HG02798 (cell line): Measurements from ENCODE around the gene ZBTB7C.

ENCODE experiments used
- ATAC-seq: cut with Tn5 transposase; IDR thresholded peaks from one replicate; pipeline ENCODE4 v1.9.1; 2021; ENCODE audit warnings: mild to moderate bottlenecking; ENCODE audit not compliant: unreplicated experiment, poor library complexity

ZBTB7C gene

DNA sequence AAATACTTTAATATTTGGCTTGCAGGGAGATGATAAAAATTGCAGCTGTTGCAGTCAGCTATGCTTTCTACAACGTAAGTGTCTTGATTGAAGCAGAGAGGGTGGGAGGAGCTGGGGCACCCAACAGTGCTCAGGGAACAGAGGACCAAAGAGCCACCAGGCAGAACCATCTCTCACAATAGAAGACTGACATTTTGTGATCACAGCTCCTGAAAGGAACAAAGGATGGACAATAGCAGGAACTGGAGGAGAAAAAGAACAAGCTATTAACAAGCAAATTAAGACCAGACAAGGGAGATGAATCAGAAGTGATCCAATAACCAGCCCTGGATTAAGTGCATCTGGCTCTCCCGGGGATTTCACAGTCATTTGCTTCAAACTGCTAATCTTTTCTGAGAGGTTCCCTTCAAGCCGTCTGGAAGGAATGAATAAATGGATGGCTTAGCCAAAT, 413.1 kb downstream of the ZBTB7C start:
- ATAC-seq = no peak

DNA sequence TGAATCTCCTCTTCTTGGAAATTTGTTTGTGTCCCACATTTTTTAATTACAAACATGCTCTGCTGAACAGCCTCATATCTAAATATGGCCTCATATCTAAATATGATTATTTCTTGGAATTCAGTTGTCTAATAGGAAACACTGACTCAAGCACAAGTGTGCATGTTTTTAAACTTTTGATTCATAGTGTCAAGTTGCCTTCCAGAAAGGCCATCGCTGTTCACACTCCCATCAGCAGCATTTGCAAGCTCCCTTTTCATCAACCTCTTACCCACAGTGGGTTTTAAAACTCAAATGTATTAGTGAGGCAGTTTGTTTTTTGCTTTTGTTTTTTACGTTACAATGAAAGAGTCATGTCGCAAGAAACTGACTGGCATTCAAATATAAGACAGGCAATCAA, 413.5 kb downstream of the ZBTB7C start:
- no peak for ATAC-seq

DNA sequence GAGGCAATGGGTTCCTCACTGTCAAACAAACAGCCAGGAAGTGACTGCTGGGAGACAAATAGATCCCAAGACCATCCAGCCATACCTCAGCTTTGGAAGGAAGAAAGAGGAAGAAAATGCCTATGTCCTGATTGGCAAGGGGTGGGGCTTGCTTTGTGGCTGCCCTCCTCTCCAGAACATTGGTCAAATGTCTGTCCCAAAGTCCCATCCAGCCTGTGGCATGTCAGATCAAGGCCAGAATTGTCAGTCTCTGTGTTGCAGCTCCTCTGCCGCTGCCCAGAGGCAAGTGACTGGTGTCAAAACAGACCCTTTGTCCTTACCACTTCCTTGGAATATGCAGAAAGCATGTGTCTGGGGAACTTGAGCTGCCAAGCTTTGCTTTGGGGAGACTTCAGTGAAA, 415.8 kb downstream of the ZBTB7C start:
- no peak for ATAC-seq

DNA sequence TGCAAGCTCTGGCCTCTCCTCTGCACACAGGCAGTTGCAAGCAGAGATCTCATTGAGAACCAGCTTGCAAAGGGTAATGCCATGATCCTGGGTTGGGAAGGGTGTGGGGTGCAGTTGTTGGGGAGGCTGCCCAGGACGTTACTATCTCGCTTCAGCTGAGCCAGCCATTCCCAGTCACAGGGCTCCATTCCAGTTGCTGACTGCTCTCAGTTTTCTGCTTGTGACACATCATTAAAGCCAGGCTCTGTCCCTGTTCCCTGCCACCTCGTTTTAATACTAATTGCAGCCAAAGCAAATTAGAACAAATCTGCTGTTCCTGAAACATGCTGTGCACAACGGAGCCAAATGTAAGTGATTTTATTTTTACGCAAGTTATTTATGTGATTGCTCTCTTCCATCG, 416.2 kb downstream of the ZBTB7C start:
- ATAC-seq = no peak

DNA sequence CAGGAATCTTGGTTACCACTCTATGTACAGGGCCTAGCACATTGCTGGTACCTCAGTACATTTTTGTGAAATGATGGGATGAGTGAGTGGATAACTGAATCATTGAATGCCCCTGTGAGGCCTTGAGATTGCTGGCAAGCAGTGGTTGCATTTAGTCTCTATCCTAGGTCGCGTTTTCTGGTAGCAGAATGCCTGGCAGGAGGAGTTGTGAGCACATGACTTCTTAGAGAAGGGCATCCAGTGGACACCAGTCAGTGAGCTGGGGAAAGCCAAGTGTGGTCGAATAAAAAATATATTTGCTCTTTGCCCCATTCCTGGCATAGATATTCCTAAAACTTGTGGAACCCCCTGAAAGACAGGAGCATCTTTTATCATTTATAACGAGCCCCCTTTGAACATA, 416.9 kb downstream of the ZBTB7C start:
- no peak for ATAC-seq

DNA sequence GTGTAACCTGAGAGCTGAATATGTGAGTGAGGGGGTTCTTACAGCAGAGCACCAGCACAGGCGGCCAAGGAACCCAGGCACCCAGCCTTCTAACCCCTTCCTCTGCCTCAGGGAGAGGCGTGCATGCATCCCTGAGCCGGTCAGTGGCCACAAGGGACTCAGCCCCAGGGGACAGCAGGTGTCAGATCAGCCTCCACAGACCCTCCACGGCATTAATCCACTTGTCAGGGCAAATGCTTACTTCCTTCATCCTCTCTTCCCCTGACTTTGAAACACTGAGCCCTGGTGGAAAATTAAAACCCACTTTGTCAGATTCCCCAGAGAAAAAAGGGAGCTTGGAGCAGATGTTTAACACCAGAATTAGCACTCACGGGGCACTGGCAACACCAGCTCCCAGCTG, 418.2 kb downstream of the ZBTB7C start:
- no peak for ATAC-seq

DNA sequence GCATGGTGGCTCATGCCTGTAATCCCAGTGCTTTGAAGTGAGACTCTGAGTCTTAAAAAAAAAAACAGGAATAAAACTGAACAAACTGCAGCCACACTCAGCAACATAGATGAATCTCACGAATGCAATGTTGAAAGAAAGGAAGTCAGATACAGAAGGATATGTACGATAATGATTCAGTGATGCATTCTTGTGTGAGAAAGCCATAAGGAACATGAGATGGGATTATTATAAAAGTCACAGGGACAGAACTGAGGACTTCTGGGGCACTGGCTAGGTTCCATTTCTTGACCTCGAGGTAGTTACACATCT, 421.8 kb downstream of the ZBTB7C start:
- ATAC-seq = no peak

DNA sequence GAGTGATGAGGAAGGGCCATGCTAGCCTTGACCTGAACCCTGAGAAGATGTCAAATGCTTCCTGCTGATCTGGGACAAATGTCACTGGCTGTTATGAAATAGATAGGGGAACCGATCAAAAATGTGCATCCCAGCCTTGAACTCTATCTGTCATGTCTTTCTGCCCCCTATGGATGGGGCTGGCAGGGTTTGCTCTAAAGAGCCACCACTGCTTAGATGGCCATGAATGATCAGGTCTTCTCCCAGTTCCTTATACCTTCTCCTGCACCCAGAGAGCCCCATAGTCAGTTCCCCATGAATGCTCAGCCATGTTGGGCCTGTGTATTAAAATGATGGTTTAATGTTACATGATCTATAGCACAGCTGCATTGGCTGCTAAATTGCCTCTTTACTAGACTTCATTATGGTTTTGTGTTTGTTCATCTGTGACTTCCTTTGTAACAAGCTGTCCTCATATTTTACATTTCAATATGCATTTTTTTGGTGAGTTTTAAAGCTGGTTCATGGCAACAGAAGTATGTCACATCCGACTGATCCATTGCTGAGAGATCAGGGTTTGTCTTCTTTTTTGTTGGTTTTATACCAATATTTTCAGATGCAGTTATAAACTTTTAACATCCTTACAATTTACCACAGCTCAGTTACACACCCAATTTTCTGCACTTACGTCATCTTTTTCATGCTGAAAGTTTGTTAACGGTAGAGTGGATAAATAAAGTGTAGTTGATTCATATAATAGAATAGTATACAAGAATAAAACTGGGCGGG, 422.4 kb downstream of the ZBTB7C start:
- no peak for ATAC-seq

DNA sequence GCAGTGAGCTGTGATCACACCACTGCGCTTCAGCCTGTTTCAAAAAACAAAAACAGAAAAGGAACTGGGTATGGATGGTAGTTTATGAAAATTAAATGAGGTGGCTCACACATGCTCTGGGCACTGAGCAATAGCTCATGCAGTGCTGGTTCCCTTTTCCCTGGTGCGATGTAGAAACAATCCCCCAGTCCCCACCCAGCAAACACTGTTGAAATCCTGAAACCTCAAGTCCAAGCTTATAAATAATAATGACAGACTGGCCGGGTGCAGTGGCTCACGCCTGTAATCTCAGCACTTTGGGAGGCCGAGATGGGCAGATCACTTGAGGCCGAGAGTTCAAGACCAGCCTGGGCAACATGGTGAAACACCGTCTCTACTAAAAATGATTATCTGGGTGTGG, 423.3 kb downstream of the ZBTB7C start:
- no peak for ATAC-seq

DNA sequence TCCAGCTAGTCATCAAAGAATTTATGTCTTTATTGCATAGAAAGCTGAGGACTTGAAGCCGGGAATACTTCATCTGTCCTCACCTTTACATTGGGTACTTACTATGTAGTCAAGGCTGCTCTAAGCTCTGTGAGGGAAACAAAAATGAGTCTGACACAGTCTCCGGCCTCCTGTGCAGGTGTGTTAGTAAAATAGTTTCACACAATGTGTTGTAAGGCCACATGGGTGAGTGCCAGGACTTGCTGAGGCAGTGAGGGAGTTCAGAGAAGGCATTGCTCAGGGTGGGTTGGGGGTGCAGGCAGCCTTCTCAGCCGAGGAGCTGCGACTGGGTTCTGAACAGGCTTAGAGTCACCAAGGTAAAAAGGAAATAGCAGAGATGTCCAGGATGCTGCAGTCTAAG, 424.2 kb downstream of the ZBTB7C start:
- ATAC-seq = no peak

DNA sequence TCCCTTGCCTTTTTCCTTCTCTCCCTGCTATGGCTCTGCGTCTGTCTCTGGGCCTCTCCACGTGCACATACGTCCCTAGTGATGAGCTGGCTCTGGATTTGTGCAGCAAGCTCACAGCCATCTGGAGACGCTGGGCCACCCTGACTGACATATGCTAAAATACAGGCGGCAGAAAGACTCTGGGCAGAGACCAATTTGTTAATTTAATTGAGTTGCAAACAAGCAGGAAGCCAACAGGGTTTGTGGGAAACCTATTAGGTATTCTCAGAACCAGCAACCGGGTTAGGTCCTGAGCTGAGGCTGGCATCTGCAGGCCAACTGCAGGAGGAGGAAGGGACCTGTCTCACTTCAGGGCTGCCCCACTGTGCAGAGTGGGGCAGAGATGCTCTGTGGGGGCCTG, 425.2 kb downstream of the ZBTB7C start:
- ATAC-seq = no peak

DNA sequence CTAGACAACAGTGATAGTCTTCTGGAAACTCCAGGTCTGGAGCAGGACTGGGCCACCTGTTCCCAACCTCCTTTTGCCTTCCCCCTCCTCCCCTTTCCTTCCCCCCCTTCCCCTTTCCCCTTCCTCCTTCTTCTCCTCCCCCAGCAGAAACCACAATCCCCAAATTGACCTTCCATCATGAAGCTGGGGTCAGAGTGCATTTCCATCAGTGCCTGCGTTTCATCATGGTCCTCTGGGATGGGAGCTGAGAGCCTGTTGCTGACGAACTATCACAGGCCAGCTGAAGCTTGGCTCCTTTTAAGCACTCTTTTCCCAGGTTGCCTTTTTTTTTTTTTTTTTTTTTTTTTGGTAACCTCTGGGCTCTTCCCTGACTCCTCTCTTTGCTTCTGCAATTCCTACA, 426.1 kb downstream of the ZBTB7C start:
- ATAC-seq = no peak

DNA sequence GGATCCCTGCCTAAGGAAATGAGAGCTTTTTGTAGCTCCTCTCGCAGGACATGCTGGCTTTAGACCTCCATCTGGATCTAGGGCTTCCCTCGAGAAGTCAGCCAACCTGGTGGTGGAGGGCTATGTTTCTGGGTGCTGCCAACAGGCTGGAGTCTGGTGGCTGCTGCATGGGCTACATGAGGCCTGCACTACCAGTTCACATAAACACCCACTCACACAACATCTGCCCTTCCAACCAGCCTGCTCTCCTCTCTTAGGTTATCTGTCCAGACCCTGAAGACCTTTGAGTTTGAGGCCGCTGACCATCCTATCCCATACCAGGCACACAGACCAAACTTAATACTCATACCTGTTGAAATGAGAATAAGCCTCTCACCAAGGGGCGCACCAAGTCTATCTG, 427.4 kb downstream of the ZBTB7C start:
- no peak for ATAC-seq

DNA sequence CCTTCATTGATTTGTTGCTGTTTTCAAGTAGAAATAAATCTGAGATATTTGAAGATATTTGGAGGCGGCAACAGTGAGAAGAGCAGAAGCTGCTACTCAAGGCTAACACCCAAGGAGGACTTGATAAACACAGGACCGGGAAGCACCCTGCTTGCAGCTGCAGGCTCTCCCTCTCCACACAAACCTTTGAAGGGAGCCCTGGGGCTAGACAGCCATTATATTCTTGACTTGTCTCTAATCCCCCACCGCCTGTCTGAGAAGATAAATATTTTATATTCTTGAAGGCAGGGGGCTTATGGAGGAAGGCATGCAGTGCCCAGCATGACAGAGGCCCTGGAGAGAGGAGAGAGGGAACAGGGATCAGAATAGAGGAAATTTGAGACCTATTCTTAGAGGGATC, 427.9 kb downstream of the ZBTB7C start:
- no peak for ATAC-seq

DNA sequence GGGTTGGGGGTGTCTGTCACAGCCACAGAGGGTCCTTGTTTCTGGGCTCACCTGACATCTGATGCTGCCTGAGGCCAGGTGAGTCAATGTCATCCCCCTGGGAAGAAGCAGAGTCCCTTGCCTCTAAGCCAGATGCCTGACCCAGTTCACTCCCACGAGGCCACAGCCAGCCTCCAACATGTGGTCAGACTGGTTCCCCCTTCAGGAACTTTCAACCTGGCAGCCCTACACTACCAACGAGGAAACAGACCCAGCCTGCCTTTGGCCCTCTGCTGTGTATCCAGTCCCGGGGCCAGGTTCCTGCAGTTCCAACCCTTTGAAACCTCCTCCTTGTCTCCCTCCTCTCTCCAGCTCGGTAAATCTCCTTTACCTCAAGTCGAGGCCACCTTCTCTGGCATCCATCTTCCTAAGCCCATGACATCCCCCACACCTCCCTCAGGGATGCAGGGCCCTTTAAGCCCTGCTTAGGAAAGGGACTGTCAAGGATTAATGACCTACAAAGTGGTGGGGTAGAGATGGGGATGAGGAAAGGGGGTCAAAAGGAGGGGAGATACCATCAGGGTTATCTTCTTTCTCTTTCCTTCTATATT, 429.5 kb downstream of the ZBTB7C start:
- no peak for ATAC-seq

DNA sequence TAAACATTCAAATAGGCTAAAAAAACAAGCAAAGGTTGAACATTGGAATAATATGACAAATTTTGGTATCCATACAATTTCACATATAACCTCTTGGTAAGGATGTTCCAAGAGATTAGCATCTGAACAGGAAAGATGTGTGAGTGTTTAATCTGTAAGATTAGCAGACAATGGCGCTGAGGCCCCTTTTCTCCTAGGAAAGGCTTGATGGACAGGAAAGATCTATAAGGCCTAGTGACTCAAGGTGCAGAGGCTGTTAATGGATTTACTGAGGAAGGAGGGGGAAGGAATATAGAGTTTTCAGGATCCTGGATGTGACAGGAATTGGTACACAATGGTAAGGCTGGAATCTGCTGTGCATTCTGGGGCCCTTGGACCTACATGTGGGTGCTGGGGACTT, 430.6 kb downstream of the ZBTB7C start:
- ATAC-seq = no peak

DNA sequence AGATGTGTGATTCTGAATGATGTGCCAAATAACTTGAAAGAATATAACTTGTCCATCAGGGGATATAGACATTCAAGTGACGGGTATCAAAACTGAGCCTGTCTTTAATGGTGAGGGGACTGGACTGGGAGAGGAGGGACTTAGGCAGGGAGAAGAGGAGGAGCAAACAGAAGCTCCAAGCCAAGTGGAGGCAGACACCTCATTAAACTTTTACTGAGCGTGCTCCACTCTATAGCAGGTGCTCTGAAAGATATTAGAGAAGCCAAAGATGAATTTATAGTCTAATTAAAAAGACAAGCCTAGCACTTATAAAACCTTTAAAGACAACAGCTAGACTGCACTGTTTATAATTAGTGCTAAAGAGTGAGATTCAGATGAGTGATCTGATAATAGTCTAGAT, 431.0 kb downstream of the ZBTB7C start:
- no peak for ATAC-seq
